LHCN-M2 (cell line): ENCODE data around the gene PDLIM5. TPM values are rescaled to one million over a fixed set of nuclear protein-coding genes. Genes with fewer than 3 reads are reported as not detected.
"Not testable (repeated sequence)": the region's sequence is repeated elsewhere in the genome, so short reads cannot be mapped to it uniquely, and the experiment has no call there.

Experiments used
- DNase-seq: peaks from one replicate; pipeline ENCODE4 v3.0.0-alpha.2; 2012; ENCODE audit warnings: low read depth
- total RNA-seq: library from RNA; depleted of rRNA; stranded (reverse); fragments of >200 nt; gene quantifications from 2 replicates; pipeline ENCODE4 v1.2.3, GENCODE V29; 2014

The PDLIM5 gene
- total RNA-seq, 1 experiment from 2014 or later, result 73.1 TPM

- no peak for DNase-seq
Observed at GRCh38 chr4:94527556-94528233, 76.0 kb downstream of the PDLIM5 start.

- DNase-seq, result no peak
Observed at GRCh38 chr4:94528792-94529451, 77.2 kb downstream of the PDLIM5 start.

- no peak for DNase-seq
Observed at GRCh38 chr4:94530073-94530472, 78.3 kb downstream of the PDLIM5 start.

GRCh38 chr4:94531991-94532789 lies 80.4 kb downstream of the PDLIM5 start:
- peak; percentile 65 for DNase-seq

GRCh38 chr4:94533405-94534223 lies 81.9 kb downstream of the PDLIM5 start:
- DNase-seq, result no peak

GRCh38 chr4:94534401-94535312 lies 82.9 kb downstream of the PDLIM5 start:
- no peak for DNase-seq

- DNase-seq, result peak; percentile 68
Observed at GRCh38 chr4:94536049-94536448, 84.3 kb downstream of the PDLIM5 start.

GRCh38 chr4:94536649-94537469 lies 85.1 kb downstream of the PDLIM5 start:
- no peak for DNase-seq

GRCh38 chr4:94537921-94538628 lies 86.3 kb downstream of the PDLIM5 start:
- no peak for DNase-seq

GRCh38 chr4:94540476-94540875 lies 88.7 kb downstream of the PDLIM5 start:
- no peak for DNase-seq

GRCh38 chr4:94544811-94545210 lies 93.1 kb downstream of the PDLIM5 start:
- no peak for DNase-seq

GRCh38 chr4:94545296-94545695 lies 93.6 kb downstream of the PDLIM5 start:
- peak; percentile 90 for DNase-seq

- DNase-seq, result no peak
Observed at GRCh38 chr4:94546949-94547348, 95.2 kb downstream of the PDLIM5 start.

GRCh38 chr4:94548571-94548970 lies 96.8 kb downstream of the PDLIM5 start:
- DNase-seq, result peak; percentile 78

GRCh38 chr4:94550352-94550751 lies 98.6 kb downstream of the PDLIM5 start:
- DNase-seq, result no peak

- no peak for DNase-seq
Observed at GRCh38 chr4:94550851-94551250, 99.1 kb downstream of the PDLIM5 start.

- DNase-seq, result peak; percentile 65
Observed at GRCh38 chr4:94551643-94552564, 100.2 kb downstream of the PDLIM5 start.

GRCh38 chr4:94556047-94556446 lies 104.3 kb downstream of the PDLIM5 start:
- DNase-seq, result not testable (repeated sequence)
